Measurements from ENCODE around the gene ANKRD39.
"Not testable (repeated sequence)": the region's sequence is repeated elsewhere in the genome, so short reads cannot be mapped to it uniquely, and the experiment has no call there.

Gene ANKRD39

GRCh38 chr2:96870626-96871255, 12.9 kb upstream of the ANKRD39 start:
- DNase-seq (ENCODE audit: low read depth) = peak; percentile 52

GRCh38 chr2:96869822-96870625, 12.2 kb upstream of the ANKRD39 start, which contains the start of gene SEMA4C:
TSS of gene SEMA4C (minus strand) at chr2:96870080. CDS start at chr2:96867886, 2,194 bp downstream.
- DNase-seq (ENCODE audit: low read depth) = peak; percentile 56

DNA sequence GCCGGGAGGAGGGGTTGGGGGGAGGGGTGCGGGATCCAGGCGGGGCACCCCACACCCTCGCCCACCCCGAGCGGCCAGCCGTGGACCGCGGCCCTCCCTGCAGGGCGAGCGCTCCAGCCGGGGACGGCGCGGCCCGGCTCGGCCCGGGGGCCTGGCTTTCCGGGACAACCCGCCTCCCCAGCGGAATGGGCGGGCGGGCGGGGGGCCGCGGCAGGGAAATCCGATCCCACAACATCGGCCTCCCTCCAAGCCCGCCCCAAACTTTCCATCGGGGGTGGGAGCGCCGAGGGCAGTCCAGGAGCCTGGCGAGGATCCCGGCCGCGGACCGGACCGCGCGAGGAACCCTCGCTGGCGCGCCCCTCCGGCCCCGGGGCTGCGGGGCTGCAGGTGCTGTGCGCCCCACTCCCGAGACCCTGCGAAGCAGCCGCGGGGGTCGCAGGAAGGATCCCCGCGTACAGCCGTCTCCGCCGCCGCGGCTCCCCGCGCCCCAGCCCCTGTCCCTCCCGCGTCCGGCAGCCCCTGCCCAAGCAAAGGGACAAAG, 11.5 kb upstream of the ANKRD39 start:
- DNase-seq (ENCODE audit: low read depth) = no peak

GRCh38 chr2:96868555-96869280, 10.9 kb upstream of the ANKRD39 start:
- peak; percentile 38 for DNase-seq (ENCODE audit: low read depth)

DNA sequence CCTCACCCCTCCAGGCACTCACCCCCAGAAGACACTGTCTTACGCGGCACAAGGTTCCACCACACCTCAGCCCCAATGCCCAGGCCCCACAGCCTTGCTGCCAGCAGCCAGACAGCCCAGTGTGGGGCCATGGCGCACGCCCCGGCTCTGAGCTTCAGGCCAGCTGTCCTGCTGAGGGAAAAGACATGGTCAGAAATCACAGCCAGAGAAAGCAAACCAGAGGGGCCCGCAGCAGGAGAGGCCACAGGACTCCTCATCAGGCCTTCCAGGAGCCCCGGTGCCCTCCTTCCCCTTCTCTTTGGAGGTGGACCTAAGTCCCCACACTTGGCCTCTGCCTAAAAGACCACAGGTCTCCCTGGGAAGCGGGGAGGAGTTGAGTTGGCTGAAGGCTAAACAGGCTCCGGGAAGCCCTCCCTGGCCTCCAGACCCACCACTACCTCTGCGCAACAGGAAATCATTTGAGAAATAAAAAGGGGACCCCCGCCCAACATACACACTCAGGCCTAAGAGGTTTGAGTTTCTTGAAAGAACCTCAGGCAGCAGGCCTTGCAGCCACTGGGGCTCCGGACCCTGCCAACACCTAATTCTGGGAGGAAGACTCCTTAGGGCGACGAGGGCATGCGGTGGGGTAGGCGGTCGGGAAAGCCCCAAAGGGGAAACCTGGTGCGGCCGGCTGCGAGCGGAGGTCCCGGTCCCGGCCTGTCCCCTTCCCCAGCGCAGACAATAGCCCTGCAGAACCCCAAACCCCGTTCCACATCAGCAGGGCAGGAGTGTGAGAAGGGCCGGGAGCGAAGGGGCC, 10.1 kb upstream of the ANKRD39 start:
- no peak for DNase-seq (ENCODE audit: low read depth)

DNA sequence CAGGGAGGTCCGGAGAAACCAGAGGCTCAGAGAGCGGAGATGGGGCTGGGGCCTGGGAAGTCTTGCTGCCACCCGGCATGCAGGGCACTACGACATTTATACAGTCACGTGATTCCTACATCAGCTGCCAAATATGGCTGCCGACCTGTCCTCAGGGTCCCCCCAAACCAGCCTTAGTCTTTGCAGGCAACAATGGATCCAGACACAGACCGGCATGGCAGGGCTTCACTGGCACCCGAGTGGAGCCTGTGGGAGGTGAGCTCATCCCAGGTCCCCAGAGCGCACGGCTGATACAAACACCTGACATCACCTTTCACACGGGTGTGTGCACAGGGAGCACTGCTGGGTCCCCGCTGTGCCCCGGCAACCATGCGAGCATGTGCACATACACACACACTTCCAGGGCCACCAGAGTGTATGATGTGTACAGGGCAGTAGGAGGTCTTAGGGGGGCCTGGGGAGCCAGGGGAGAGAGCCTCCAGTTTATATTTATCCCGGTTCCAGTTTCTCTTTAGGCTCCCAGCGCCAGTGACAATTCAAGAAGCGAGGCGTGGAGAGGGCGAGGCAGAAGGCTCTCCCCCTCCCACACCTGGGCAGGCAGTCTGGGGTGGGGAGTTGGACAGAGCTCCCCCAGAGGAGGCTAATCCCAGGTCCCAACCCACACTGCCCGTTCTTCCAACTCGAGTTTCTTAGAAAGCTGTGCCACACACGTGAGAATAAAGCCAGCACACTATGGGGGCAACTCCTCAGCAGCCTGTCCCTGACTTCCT, 9.4 kb upstream of the ANKRD39 start:
- no peak for DNase-seq (ENCODE audit: low read depth)

- DNase-seq (ENCODE audit: low read depth) = no peak
Observed at GRCh38 chr2:96866586-96866985, 8.8 kb upstream of the ANKRD39 start.

DNA sequence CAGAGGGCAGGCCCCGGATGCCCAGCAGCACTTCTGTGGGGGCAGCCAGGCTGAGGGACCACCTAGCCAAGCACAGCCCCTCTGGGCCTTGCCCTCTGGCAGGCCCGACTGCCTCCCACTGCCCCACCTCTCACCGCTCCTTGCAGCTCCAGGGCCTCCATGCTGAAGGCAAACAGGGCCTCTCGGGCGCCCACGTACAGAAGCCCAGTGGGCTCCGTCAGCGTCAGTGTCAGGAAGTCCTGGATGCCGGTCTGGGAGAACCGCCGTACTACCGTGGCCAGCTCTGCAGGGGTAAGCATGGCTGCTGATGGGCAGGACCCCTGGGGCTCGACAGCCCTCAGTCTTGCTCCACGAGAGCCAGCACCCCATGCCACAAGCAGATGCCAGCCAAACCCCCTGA, 8.3 kb upstream of the ANKRD39 start:
- DNase-seq (ENCODE audit: low read depth) = no peak

DNA sequence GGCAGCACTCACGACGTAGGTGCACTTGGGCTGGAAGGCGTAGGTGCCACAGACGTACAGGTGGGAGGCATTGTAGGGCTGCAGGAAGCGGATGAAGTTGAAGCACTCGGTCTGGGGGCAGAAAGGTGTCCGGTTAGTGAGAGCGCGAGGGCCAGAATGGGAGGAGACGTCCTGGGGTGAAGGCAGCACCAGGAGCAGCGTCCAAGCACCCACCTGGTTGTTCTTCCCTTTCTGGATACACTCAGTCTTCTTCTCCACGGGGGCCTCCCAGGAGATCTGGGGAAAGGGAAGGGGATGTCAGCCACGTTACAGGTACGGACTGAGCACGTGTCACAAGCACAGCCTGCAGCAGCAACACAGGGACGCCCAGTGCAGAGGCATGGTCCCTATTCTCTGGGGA, 7.8 kb upstream of the ANKRD39 start:
- DNase-seq (ENCODE audit: low read depth) = no peak

GRCh38 chr2:96864343-96865091, 6.7 kb upstream of the ANKRD39 start:
- DNase-seq (ENCODE audit: low read depth) = no peak

DNA sequence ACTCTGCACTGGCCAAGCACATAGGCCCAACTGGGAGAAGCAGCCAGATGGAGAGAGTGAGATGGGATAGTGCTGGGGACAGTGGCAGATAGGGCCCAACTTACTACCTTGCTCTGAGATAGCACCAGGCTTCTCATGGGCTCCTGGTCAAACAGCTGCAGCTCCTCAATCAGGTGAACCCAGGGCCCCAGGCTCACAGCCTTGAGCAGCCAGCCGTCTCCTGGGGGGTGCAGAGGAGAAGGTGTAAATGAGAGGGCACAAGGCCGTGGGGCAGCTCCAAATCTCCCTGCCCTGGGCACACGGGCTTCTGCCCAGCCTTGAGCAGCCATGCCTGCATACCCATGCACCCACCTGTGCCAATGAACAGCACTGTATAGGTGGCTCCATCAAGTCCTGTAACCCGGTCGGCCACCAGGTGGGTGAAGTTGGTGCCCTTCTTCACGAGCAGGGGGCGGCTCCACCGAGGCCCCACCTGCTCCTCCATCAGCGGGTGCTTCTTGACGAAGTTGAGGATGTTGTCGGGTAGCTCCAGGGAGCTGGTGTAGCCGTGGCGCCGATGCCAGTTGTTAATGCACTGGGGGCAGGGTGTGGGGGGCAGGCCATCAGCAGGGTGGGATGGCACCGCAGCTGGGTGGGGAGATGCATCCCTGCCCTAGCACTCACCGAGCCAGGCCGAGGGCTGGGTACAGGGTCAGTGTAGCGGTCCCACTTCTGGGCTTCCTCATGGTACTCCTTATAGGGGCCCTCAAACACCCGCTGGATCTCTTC, 5.9 kb upstream of the ANKRD39 start:
- DNase-seq (ENCODE audit: low read depth) = no peak

GRCh38 chr2:96863056-96863455, 5.2 kb upstream of the ANKRD39 start:
- not testable (repeated sequence) for DNase-seq (ENCODE audit: low read depth)

- DNase-seq (ENCODE audit: low read depth) = no peak
Observed at GRCh38 chr2:96861074-96861473, 3.3 kb upstream of the ANKRD39 start.

- no peak for DNase-seq (ENCODE audit: low read depth)
Observed at GRCh38 chr2:96860065-96861029, 2.5 kb upstream of the ANKRD39 start.

GRCh38 chr2:96859681-96860064, 1.9 kb upstream of the ANKRD39 start:
- no peak for DNase-seq (ENCODE audit: low read depth)

- DNase-seq (ENCODE audit: low read depth) = no peak
Observed at GRCh38 chr2:96859099-96859649, 1.4 kb upstream of the ANKRD39 start.

DNA sequence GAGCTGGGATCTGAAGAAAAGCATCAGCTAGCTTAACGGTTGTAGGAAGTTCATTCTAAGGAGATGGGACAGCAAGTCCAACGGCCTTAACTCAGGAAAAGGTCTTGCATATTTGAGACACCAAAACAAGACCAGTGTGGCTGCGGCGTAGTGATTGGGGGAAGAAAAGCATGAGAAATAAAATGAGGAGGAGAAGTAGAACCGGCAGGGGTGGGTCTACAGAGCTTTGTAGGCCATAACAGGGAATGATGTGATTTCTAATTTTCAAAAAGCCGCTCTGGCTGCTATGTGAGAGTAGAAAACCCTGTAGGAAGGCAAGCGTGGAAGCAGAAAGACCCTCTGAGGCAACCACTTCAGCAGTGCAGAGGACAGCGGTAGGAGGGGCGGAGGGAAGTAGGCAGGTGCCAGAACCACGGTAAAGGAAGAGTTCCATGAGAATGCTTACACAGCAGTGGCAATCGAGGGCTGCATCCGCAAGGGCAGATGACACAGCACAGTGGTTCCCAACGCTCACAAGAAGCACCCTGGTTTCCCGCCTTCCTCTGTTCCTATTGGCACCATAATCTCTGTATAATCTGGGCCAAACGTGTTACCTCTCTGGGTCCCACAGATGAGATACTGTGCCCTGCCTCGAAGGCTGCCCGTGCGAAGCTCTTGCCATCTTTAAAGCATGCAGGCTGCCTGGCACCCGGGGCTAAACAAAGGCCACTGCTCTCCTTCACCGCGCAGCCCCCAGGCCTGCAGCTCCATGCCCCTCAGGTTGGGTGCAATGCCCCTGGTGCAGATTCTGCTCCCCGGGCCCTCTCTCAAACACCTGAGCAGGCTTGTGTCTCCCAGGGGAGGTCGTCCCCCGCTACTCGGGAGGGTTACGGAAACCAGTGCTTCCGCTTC, 795 bp downstream of the ANKRD39 start:
- DNase-seq (ENCODE audit: low read depth) = no peak

Measured in stimulated activated CD8-positive, alpha-beta memory T cell treated with anti-CD3 and anti-CD28 coated beads, Interleukin-12 subunit alpha, Interleukin-12 subunit beta, amount 100 ng/mL, for 4 hours (primary cell).